Upper lobe of right lung (tissue), 1 donor: ENCODE measurements around the gene UPF1. TPM values are rescaled to one million over a fixed set of nuclear protein-coding genes. Genes with fewer than 3 reads are reported as not detected.

Experiments used
- ATAC-seq: fragments of 200-7000 bp; cut with Tn5 transposase; one replicate; pipeline ENCODE4 v1.9.1; 2020; ENCODE audit warnings: mild to moderate bottlenecking, moderate library complexity
- DNase-seq: peaks from one replicate; pipeline ENCODE4 v3.0.0-alpha.2; 2020
- H3K27ac ChIP-seq: fragments of 200-600 bp; one replicate; pipeline ENCODE4 v1.8.0; 2022
- H3K27me3 ChIP-seq: fragments of 200-600 bp; one replicate; pipeline ENCODE4 v1.8.0; 2022; ENCODE audit warnings: mild to moderate bottlenecking
- H3K36me3 ChIP-seq: fragments of 200-600 bp; one replicate; pipeline ENCODE4 v1.8.0; 2022
- H3K4me1 ChIP-seq: fragments of 200-600 bp; one replicate; pipeline ENCODE4 v1.8.0; 2022
- H3K4me3 ChIP-seq: fragments of 200-600 bp; one replicate; pipeline ENCODE4 v1.8.0; 2022; ENCODE audit warnings: mild to moderate bottlenecking
- H3K9me3 ChIP-seq: fragments of 200-600 bp; one replicate; pipeline ENCODE4 v1.8.0; 2022
- intact Hi-C: fragments of 100-400 bp; cut with DNase I; formaldehyde crosslinking; loops from one replicate; pipeline ENCODE4 v1.11.0; 2022
- total RNA-seq: library from RNA; stranded (reverse); fragmentation: NEBNext Ultra II Directional; extraction: Animal tissue kit (Norgen Biotek cat#: 25700); gene quantifications from one replicate; pipeline ENCODE4 v1.2.1, GENCODE V29; 2021
- TF ChIP-seq, protein P1 (sequence below): fragments of 200-600 bp; IDR thresholded peaks from one replicate; pipeline ENCODE4 v1.8.0; 2022; ENCODE audit warnings: antibody characterized with exemption
- donor health status: DM: no; HTN: yes; CAD: no; lungs with severe emphysema.

The UPF1 gene
- total RNA-seq, 1 donor from 2014 or later, result 80.8 TPM

DNA sequence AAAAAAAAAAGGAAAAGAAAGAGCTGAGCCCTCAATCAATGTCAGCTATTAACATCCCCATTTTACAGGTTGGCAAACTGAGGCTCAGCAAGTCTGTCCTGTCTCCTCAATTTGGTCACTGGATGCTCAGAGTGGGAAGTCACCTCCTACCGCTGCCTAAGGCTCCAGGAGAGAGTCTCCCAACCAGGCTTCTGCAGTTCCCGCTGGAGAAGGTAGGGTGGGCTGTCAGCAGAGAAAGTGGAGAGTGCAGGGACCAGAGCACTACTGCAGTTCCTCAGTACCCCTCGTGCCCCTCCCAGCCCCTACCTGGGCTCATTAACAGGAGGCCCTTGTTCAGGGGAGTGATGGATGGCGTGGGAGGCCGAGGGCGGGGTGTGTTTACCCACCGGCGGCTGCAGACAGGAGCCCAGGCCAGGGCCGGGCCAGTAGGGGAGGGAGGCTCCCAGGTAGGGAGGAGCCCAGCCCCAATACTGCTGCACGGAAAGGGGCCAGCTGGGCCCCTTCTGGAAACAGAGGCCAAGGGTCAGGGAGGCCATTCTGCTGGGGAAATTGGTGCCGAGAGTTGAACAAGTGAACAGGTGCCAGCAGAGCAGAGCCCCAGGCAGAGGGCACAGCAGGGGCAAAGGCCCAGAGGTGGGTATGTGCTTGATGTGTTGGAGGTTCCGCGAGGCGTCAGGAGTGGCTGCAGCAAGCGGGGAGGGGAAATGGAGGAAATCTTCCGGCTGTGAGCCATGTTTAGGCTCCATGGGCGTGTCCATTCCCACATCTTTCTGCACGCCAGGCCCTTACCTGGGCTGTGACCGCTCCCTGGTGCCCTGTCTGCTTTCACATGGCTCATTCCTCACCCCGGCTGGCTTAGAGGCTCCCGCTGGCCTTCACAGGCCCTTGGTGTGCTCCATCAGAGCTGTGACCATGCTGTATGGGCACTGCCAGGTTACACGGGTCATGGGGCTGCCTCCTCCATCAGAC is 33.1 kb upstream of the UPF1 start:
- intact Hi-C loops, result no loop called here
- Histone ChIP-seq H3K9me3 (no peaks in the 10 kb centered on the region), H3K4me3 (no peak overlapping the region), H3K4me1 (no peaks in the 10 kb centered on the region), H3K27me3 (peaks cover 41% of the 10 kb centered on the region), H3K36me3 (no peaks in the 10 kb centered on the region), H3K27ac (no peak overlapping the region)
- ATAC-seq (peak; percentile 46), DNase-seq (no peak)
- TF ChIP-seq, protein P1, sequence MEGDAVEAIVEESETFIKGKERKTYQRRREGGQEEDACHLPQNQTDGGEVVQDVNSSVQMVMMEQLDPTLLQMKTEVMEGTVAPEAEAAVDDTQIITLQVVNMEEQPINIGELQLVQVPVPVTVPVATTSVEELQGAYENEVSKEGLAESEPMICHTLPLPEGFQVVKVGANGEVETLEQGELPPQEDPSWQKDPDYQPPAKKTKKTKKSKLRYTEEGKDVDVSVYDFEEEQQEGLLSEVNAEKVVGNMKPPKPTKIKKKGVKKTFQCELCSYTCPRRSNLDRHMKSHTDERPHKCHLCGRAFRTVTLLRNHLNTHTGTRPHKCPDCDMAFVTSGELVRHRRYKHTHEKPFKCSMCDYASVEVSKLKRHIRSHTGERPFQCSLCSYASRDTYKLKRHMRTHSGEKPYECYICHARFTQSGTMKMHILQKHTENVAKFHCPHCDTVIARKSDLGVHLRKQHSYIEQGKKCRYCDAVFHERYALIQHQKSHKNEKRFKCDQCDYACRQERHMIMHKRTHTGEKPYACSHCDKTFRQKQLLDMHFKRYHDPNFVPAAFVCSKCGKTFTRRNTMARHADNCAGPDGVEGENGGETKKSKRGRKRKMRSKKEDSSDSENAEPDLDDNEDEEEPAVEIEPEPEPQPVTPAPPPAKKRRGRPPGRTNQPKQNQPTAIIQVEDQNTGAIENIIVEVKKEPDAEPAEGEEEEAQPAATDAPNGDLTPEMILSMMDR, result no peak

DNA sequence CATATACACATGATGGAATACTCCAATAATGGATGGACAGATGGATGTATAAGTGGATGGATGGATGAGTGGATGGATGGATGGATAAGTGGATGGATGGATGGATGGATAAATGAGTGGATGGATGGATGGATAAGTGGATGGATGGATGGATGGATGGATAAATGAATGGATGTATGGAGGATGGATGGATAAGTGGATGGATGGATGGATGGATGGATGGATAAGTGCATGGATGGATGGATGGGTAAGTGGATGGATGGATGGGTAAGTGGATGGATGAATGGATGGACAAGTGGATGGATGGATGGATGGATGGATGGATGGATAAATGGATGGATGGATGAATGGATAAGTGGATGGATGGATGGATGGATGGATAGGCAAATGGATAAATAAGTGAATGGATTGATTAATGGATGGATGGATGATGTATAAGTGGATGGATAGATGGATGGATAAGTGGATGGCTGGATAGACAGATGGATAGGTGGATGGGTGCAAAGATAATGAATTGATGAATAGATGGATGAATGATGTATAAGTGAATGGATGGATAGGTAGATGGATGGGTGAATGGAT is 32.3 kb upstream of the UPF1 start:
- ATAC-seq (no peak), DNase-seq (no peak)
- no peak overlapping the region for H3K27ac ChIP-seq
- H3K36me3 ChIP-seq, result no peaks in the 10 kb centered on the region
- H3K4me3 ChIP-seq, result no peak overlapping the region
- no peaks in the 10 kb centered on the region for H3K9me3 ChIP-seq
- H3K27me3 ChIP-seq, result peaks cover 40% of the 10 kb centered on the region
- TF ChIP-seq, protein P1, result no peak
- intact Hi-C loops, result no loop called here
- H3K4me1 ChIP-seq, result no peaks in the 10 kb centered on the region

DNA sequence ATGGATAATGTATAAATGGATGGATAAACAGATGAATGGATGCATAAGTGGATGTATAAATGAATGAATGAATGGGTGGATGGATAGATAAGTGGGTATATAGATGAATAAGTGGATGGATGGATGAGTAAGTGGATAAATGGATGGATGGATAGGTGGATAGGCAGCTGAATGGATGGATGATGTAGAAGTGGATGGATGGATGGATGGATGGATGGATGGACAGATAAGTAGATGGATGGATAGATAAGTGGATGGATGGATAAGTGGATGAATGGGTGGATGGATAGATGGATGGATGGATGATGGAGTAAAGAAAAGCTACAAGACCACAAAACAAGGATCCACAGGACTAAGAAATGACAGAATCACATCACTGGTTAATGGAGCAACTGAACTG is 31.7 kb upstream of the UPF1 start:
- Histone ChIP-seq H3K9me3 (no peaks in the 10 kb centered on the region), H3K27ac (no peak overlapping the region), H3K4me3 (no peak overlapping the region), H3K4me1 (no peaks in the 10 kb centered on the region), H3K36me3 (no peaks in the 10 kb centered on the region), H3K27me3 (peaks cover 34% of the 10 kb centered on the region)
- TF ChIP-seq, protein P1, result no peak
- no peak for DNase-seq
- ATAC-seq, result no peak
- intact Hi-C loops, result no loop called here

DNA sequence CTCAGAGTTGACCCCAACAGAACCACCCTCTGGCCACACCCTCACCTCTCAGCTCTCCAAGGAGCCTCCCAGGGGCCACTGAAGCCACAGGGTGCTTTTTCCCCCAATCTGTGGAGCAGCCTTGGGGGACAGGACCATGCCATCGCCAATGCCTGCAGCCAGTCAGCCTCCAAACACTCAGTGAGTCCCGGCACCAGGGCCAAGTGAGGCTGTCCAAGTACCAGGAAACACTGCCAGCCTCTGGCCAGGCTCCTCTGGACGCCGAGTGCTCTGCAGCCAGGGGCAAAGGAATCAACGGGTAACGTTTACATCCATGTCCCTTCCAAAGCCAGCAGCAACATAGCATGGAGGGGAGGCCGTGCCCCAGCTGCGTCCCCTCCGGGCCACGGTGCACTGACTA is 31.1 kb upstream of the UPF1 start:
- Histone ChIP-seq H3K36me3 (no peaks in the 10 kb centered on the region), H3K4me1 (no peaks in the 10 kb centered on the region), H3K27me3 (peaks cover 30% of the 10 kb centered on the region), H3K4me3 (no peak overlapping the region), H3K27ac (no peak overlapping the region), H3K9me3 (no peaks in the 10 kb centered on the region)
- no peak for DNase-seq
- TF ChIP-seq, protein P1, result no peak
- ATAC-seq, result no peak
- intact Hi-C loops, result no loop called here

GRCh38 chr19:18802354-18802753 is 29.4 kb upstream of the UPF1 start:
- no peak for DNase-seq
- Histone ChIP-seq H3K27me3 (peaks cover 17% of the 10 kb centered on the region), H3K4me3 (no peak overlapping the region), H3K4me1 (no peaks in the 10 kb centered on the region), H3K9me3 (no peaks in the 10 kb centered on the region), H3K27ac (no peak overlapping the region), H3K36me3 (no peaks in the 10 kb centered on the region)
- TF ChIP-seq, protein P1, result no peak
- intact Hi-C loops, result no loop called here
- ATAC-seq, result no peak
